Cerebellar nuclear complex (tissue), 1 donor: Measurements from ENCODE around the gene DOCK3.
"Not testable (repeated sequence)": the region's sequence is repeated elsewhere in the genome, so short reads cannot be mapped to it uniquely, and the experiment has no call there.

Source experiments
- DNase-seq, 2 experiments: peaks; one replicate each; lab custom pipeline; 2025; lab: John Stamatoyannopoulos, UW

Gene DOCK3

GRCh38 chr3:51102396-51102795 is 427.7 kb downstream of the DOCK3 start:
- no peak for DNase-seq

- no peak for DNase-seq
Observed at GRCh38 chr3:51106242-51106876, 431.6 kb downstream of the DOCK3 start.

DNA sequence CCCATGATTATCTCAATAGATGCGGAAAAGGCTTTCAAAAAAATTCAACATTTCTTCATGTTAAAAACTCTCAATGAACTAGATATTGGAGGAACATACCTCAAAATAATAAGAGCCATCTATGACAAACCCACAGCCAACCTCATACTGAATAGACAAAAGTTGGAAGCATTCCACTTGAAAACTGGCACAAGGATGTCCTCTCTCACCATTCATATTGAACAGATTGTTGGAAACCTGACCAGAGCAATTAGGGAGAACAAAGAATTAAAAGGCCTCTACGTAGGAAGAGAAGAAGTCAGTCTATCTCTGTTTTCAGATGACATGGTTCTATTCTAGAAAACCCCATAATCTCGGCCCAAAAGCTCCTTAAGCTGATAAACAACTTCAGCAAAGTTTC is 435.9 kb downstream of the DOCK3 start:
- no peak for DNase-seq

GRCh38 chr3:51122944-51123343 is 448.2 kb downstream of the DOCK3 start:
- no peak for DNase-seq

DNA sequence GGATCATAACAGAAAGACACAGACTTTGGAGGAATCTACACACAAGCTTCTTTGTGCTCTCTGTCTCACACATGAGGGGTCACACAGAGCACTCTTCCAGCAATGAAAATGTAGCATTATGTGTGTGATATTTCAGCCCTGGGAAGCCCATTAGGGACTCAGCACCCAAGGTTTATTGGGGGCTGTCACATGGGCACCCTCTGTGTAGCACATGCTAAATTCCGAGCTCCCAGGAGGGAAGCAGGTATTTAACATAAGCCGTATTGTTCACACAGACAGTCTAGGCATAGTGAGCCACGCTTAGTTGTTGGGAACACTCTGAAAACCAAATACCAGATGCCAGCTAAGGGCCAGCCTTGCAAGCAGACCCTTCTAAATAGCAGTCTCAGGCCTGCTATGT is 448.8 kb downstream of the DOCK3 start:
- DNase-seq: no peak

DNA sequence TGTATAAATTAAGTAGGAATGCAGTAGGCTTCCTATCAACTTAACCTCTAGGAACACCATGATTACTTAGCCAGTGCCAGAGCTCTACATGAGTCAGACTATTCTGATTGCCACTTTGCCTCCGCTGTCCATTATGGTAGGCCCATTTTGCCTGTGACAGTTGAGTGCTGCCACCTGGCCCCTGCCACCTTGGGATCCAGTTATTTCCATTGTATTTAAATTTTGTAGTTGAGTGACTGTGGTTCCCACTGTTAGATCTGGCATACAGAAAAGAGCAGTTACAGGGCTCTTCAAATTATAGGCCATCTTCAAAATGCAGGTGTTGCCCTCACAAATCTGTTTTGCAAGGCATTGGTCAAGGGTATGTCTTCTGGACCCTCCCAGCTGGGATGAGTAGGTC is 456.9 kb downstream of the DOCK3 start:
- not testable (repeated sequence) for DNase-seq

DNA sequence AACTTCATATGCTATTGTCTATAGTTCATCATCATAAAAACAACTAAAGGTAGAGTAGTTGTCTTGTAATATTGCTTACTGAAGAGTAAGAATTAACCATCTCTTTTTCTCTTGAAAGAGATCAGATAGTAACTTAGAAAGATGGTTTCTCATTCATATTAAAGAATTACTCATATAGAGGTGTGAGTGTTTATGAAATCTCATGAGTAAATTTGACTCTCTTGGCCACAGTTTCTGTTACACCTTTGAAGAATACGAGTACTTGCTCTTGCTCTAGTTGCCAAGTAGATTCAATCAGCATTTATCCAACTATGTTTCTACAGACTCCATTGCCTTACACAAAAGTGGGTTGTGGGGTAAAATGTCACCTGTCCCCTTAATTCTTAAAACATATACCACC is 463.0 kb downstream of the DOCK3 start:
- no peak for DNase-seq

DNA sequence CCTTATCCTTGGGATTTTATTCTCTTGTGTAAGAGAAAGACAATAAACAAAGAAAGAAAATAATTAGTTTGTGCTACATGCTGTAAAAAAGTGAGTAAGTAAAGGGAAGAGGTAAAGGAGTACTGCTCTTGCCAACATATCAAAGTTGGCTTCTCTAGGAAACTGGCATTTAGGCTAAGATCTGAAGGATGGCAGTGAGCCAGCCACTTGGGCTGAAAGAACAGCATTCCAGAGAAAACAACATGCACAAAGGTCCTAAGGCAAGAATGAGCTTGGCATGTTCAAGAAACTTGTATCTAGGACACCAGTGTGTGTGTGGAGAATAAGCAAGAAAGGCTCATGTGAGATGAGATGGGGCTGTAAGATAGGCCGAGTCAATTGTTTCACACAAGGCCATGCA is 464.9 kb downstream of the DOCK3 start:
- no peak for DNase-seq

DNA sequence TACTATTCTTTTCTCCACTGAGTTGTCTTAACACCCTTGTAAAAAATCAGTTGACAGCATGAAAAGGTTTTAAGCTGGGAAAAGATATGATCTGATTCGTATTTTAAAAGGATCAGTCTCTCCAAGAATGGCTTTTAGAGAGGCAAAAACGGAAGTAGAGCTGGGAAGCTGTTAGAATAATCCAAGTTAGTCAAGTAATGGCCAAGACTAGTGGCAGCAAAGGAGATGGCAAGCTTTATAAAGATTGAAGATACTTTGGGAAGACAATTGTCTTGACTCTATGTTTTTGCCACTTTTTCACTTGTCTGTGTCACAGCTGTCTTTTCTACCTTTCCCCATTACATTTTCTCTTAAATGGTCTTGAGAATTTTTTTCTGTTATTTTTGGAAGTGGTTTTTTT is 466.8 kb downstream of the DOCK3 start:
- DNase-seq: no peak

DNA sequence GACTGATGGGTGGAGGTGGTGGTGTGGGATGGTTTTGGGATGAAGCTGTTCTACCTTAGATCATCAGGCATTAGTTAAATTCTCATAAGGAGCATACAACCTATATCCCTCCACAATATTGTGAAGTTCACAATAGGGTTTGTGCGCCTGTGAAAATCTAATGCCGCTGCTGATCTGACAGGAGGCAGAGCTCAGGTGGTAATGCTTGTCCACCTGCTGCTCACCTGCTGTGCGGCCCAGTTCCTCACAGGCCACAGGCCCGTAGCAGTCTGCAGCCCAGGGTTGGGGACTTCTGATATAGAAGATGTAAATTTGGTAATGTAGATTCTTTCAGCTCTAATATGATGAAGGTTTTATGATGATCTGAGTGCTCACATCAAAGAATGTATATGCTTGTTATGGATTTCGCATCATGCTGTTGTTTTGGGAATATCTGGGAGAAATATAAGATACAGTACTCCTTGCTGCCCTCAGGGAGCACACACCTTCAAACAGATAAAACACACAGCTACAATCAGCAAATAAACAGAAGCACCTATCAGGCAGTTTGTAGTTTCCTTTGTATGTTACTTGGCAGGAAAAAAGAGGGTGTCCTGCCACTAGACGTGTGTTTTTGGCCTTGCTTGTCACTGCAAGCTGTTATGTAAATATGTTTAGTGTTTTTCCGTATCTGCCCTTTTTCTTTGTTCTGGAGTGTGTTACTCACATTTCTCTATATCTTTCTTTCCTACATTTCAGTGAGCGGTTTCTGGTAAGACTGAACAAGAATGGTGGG is 471.3 kb downstream of the DOCK3 start:
- peak; percentile 8 to 60 for DNase-seq

DNA sequence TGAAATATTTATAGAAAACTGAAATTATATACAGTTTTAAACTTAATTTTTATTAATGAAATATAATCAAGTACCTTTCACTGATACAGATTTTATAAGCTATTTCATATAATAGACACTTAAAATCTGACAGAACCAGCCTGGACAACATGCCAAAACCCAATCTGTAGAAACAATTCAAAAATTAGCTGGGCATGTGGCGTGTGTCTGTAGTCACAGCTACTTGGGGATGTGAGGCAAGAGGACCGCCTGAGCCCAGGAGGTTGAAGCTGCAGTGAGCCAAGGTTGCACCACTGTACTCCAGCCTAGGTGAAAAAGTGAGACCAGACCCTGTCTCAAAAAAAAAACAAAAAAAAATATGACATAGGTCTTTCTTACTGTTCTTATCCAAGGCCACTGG is 472.1 kb downstream of the DOCK3 start:
- DNase-seq: no peak

DNA sequence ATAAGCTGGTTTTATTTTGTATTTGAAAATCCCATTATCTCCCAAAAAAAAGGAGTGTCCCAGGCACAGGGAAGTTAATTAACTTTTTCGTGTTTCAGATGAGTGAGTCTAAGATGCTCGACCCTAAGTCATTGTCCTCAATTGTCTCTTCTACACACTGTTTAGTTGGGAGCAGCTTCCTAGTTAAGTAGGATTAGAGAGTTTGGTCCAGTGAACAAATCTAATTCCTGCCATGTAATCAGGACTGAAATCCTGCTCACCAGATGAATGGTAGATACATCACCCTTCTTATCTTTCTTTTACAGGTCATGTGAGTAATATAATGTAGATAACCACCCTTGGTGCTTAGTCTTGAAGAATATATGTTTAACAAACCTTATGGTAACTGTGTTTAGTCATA is 481.4 kb downstream of the DOCK3 start:
- no peak for DNase-seq

DNA sequence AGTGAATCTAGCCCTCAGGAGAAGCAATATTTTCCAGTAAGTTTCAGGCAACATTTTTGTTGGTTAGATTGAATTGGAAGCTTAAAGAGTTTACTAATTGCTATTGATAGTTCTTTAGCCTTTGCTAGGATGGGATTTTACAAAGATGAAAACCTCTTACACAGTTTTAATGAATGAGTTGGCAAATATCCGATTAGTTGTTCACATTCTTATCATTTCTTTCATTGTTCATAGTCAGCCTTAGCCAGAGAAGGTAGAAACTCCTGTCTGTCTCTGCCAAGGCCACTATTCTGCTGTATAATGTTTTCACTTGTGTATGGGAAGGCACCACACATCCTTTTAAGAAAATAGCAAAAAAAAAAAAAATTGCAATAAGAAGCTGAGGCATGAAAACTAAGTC is 488.3 kb downstream of the DOCK3 start:
- no peak for DNase-seq

DNA sequence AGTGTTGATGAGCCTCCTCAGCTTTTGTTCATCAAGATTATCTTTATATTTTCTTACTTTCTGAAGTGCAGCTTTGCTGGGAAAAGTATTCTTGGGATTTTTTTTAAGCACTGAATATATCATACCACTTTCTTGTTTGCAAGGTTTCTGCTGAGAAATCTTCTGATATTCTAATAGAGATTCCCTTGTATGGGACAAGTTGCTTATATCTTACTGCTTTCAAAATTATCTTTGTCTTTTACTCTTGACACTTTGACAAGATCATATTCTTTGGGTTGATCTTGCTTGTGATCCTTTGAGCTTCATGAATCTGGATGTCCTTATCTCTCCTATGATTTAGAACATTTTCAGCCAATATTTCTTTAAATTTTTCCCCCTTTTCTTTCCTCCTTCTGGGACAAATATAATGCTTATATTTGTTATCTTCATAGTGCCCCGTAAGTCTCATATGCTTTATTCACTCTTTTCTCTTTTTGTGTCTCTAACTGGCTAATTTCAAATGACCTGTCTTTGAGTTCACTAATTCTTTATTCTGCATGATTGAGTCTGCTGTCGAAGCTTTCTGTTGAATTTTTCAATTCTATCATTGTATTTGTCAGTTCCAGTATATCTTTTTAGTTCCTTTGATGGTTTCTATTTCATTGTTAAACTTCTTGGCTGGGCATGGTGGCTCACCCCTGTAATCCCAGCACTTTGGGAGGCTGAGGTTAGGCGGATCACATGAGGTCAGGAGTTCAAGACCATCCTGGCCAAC is 499.0 kb downstream of the DOCK3 start:
- no peak for DNase-seq

DNA sequence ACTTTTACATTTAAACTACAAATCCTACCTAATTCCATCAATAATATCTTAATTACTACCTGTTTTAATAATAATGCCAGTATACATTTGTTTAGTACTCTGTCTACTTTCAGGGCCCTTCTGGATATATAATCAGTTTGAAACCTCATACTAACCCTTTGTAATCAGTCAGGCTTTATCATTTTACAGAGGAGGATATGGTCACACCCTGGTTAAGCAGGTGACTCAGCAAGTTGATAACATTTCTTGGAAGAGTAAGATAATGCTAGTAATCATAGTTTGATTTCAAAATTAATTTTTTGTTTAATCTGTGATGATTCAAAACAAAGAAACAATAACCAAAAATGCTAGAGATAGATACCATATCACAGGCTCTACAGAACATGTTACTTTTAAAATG is 502.2 kb downstream of the DOCK3 start:
- no peak for DNase-seq

- DNase-seq: not testable (repeated sequence)
Observed at GRCh38 chr3:51186446-51186845, 511.7 kb downstream of the DOCK3 start.

DNA sequence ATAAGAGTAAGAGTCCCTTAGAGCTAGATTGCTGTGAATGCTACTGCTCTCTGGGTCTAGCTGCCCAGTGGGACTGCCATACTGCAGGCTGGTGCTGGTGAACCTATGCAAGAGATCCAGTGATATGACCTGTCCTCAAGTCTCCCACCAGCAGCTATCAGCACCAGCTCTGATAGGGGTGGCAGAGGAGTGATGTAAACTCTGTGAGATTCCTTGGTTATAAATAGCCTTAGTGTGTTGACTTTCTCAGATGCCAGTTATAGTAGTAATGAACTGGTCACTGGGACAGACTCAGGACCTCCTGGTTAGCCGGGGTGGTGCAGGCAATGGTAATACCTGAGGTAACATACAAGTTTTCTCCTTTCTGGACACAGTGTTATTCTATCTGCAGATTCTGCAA is 515.5 kb downstream of the DOCK3 start:
- no peak for DNase-seq

DNA sequence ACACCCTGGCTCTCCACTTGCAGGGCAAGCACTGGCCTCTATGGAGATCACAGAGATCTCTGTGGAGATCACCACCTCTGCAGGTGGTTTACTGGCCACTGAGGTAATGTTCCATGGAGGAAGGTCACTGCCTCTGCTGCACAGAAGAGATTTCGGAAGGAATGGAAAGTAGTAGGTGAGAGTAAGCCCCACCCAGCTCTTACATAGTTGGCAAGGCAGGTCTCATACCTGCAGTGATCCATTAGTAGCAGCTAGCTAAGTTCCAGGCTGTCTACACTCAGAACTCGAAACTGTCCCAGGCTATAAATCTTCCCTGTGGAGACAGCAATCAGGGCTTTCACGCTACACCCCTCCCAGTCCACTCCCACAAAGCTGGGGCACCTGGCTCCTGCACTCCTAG is 516.1 kb downstream of the DOCK3 start:
- DNase-seq: no peak

- no peak for DNase-seq
Observed at GRCh38 chr3:51191768-51192167, 517.0 kb downstream of the DOCK3 start.

DNA sequence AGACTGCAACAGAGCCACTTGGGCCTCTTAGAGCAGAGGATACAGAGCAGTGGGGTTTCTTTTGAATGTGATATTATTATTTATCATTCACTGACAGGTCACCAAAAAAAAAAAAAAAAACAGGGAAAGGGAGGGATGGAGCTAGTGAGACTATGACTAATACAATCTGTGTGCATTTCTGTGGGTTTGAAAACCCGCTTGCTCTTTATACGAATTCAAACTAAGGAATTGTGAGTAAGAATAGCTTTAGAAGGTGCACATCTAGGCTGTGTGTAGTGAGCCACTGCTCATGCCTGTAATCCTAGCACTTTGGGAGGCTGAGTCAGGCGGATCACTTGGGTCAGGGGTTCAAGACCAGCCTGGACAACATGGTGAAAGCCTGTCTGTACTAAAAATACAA is 523.8 kb downstream of the DOCK3 start:
- DNase-seq: no peak

GRCh38 chr3:51199296-51199695 is 524.6 kb downstream of the DOCK3 start:
- DNase-seq: not testable (repeated sequence)

- DNase-seq: no peak
Observed at GRCh38 chr3:51216291-51216690, 541.6 kb downstream of the DOCK3 start.

- no peak for DNase-seq
Observed at GRCh38 chr3:51221959-51222358, 547.2 kb downstream of the DOCK3 start.
